HepG2 (cell line): ENCODE results near the gene MAP3K19. TPM values are rescaled to one million over a fixed set of nuclear protein-coding genes. Genes with fewer than 3 reads are reported as not detected.

Experiments
- ATF7 ChIP-seq, 2 experiments: fragments of 450-650 bp in 1 of 2; sonication (generic) in 1 of 2; formaldehyde crosslinking in 1 of 2; IDR thresholded peaks; 2 replicates each; pipeline versions ENCODE4 v1.4.0 to v1.6.1; 2016 to 2020; ENCODE audit warnings: antibody characterized with exemption in 1 of 2, mild to moderate bottlenecking in 1 of 2, missing genetic modification reagents in 1 of 2
- EZH2 ChIP-seq: conservative IDR thresholded peaks from 2 replicates; pipeline ENCODE4 v1.6.1; 2012; ENCODE audit warnings: mild to moderate bottlenecking, low read depth, low read length, moderate library complexity
- KLF16 ChIP-seq, 2 experiments: sonication (generic) in 1 of 2; formaldehyde crosslinking in 1 of 2; IDR thresholded peaks; 2 replicates each; pipeline versions ENCODE4 v1.6.1 to v1.8.0; 2016 to 2023; ENCODE audit warnings: missing genetic modification reagents in 2 of 2, missing compliant biosample characterization in 1 of 2
- MBNL3 ChIP-seq: fragments of 250-450 bp; sonication (Bioruptor Pico); conservative IDR thresholded peaks from 2 replicates; pipeline ENCODE4 v1.8.0; 2022; ENCODE audit warnings: mild to moderate bottlenecking, inconsistent platforms
- NR2F1 ChIP-seq, 2 experiments: fragments of 450-650 bp in 1 of 2; formaldehyde crosslinking in 1 of 2; IDR thresholded peaks; 2 replicates each; pipeline versions ENCODE4 v1.5.0 to v1.6.1; 2016 to 2020; ENCODE audit warnings: mild to moderate bottlenecking in 1 of 2, missing compliant biosample characterization in 1 of 2, missing genetic modification reagents in 1 of 2, moderate library complexity in 1 of 2
- SALL2 ChIP-seq: sonication (generic); formaldehyde crosslinking; IDR thresholded peaks from 2 replicates; pipeline ENCODE4 v1.8.1; 2023; ENCODE audit warnings: mild to moderate bottlenecking, missing genetic modification reagents, inconsistent platforms
- SNAPC4 ChIP-seq: sonication (generic); formaldehyde crosslinking; IDR thresholded peaks from 2 replicates; pipeline ENCODE4 v1.4.0; 2020; ENCODE audit warnings: mild to moderate bottlenecking, missing genetic modification reagents
- SNRNP70 ChIP-seq: fragments of 200-400 bp; formaldehyde crosslinking; IDR thresholded peaks from 2 replicates; pipeline ENCODE4 v1.6.1; 2017; ENCODE audit warnings: mild to moderate bottlenecking, low read depth, low read length, moderate library complexity
- TEAD2 ChIP-seq: sonication (generic); formaldehyde crosslinking; IDR thresholded peaks from 2 replicates; pipeline ENCODE4 v1.9.0; 2021; ENCODE audit warnings: missing genetic modification reagents
- TOPORS ChIP-seq: sonication (generic); formaldehyde crosslinking; IDR thresholded peaks from 2 replicates; pipeline ENCODE4 v1.8.0; 2023; ENCODE audit warnings: mild to moderate bottlenecking, missing genetic modification reagents
- ZKSCAN1 ChIP-seq: fragments of 150-350 bp; IDR thresholded peaks from 2 replicates; pipeline ENCODE4 v1.6.1; 2014; ENCODE audit warnings: low read length
- ZNF274 ChIP-seq: sonication (generic); formaldehyde crosslinking; IDR thresholded peaks from 2 replicates; pipeline ENCODE4 v1.5.1; 2020; ENCODE audit warnings: mild to moderate bottlenecking, missing genetic modification reagents
- ZNF30 ChIP-seq: sonication (generic); formaldehyde crosslinking; IDR thresholded peaks from 2 replicates; pipeline ENCODE4 v1.5.0; 2020; ENCODE audit warnings: mild to moderate bottlenecking, missing genetic modification reagents
- ZNF614 ChIP-seq: IDR thresholded peaks from 2 replicates; pipeline ENCODE4 v1.6.1; 2018; ENCODE audit warnings: missing biosample characterization, missing genetic modification reagents, inconsistent platforms, borderline replicate concordance
- ZNF644 ChIP-seq: IDR thresholded peaks from 2 replicates; pipeline ENCODE4 v1.6.1; 2016; ENCODE audit warnings: low read depth
- ZNF747 ChIP-seq: sonication (generic); formaldehyde crosslinking; IDR thresholded peaks from 2 replicates; pipeline ENCODE4 v1.8.1; 2023; ENCODE audit warnings: missing genetic modification reagents, mild to moderate bottlenecking, borderline replicate concordance
- polyA plus RNA-seq, 8 experiments: library from polyadenylated mRNA; depleted of rRNA in 3 of 8; stranded (reverse) in 7 of 8; unstranded in 1 of 8; fragments of >200 nt; fragmentation: Illumina TruSeq in 4 of 8; extraction: Trizol in 4 of 8; gene quantifications; 2 replicates each; pipeline versions ENCODE4 v1.2.1 to v1.2.3, GENCODE V29; 2011 to 2016; ENCODE audit warnings: low read depth in 4 of 8, missing spikeins in 1 of 8, mixed read lengths in 1 of 8; ENCODE audit not compliant: insufficient read depth in 1 of 8
- total RNA-seq, 5 experiments: library from RNA; depleted of rRNA; stranded (reverse); fragments of >200 nt; fragmentation: Illumina TruSeq; extraction: Trizol; gene quantifications; 2 replicates each; pipeline ENCODE4 v1.2.3, GENCODE V29; 2016; ENCODE audit warnings: low read depth in 1 of 5
- TF ChIP-seq, protein P1 (sequence below): sonication (generic); formaldehyde crosslinking; IDR thresholded peaks from 2 replicates; pipeline ENCODE4 v1.5.0; 2020; ENCODE audit warnings: missing genetic modification reagents
- TF ChIP-seq, protein P2 (sequence below): sonication (generic); formaldehyde crosslinking; IDR thresholded peaks from 2 replicates; pipeline ENCODE4 v1.4.0; 2020; ENCODE audit warnings: missing genetic modification reagents, borderline replicate concordance

The MAP3K19 gene
- total and polyA plus RNA-seq, 2 of the 13 experiments (the other 11 are each of a cell fraction or from before 2014, with no cell fraction given) = not detected

DNA sequence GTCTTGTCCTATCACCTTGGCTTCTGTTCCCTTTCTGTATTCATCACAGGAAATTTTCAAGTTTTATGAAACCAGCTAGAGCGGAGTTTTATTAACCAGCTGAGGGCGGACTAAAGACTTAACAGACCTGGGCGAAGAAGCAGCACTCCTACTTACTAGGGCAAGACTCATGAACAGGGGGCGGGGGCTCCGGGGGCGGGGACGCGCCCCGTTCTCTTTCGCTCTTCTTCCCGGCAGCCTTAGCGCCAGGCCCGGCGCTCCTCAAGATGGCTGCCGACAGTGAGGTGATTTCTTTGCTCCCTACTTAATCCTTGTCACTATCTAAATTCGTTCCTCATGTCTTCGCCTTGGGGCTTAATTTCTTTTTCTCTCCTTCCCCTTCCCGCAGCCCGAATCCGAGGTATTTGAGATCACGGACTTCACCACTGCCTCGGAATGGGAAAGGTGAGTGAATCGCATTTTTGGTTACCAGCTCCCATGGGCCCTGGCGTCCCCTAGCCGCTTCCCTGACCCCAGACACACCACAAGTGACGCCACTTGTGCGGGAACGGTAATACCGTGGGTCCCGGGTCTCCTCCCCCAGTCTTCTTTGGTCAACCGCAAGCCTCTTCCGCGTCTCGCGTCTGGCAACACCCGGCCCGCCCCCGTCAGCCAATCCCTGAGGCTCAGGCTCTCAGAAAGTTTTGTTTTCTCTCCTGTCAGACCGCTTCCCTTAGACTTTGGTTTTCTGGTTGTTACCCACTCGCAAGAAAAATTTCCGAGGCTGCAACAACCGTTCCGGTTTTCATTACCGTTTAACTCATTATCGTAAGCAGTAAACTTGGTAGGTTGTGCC, 5.0 kb upstream of the MAP3K19 start, which contains the start of gene RAB3GAP1 (continued):
- TF ChIP-seq ZNF747 (peak; percentile 86), ZNF30 (CRISPR knock-in tag) (no peak; the same call in 1 of the 2 replicates), ZNF274 (CRISPR knock-in tag) (peak; percentile 91; the same call in 1 of the 2 replicates), EZH2 (no peak), SNRNP70 (no peak), SALL2 (CRISPR knock-in tag) (0 out of 2 replicates have a peak, but pooled peaks have one; percentile 37), NR2F1 (CRISPR knock-in tag; IDR thresholded peaks at IDR 0.05) (peak in 1 of 2 experiments; percentile 32; a peak in 1 of 4 replicates), ATF7 (IDR thresholded peaks at IDR 0.05) (no peak), ATF7 (CRISPR knock-in tag; IDR thresholded peaks at IDR 0.05) (no peak), KLF16 (CRISPR knock-in tag; IDR thresholded peaks at IDR 0.05) (peak in 1 of 2 experiments; percentile 74; a peak in 2 of 4 replicates), ZNF644 (CRISPR knock-in tag) (peak; percentile 24; the same call in 1 of the 2 replicates), ZNF614 (CRISPR knock-in tag) (peak; percentile 64; the same call in 1 of the 2 replicates), MBNL3 (CRISPR knock-in tag) (no peak), TOPORS (CRISPR knock-in tag) (peak; percentile 38; the same call in 1 of the 2 replicates), ZKSCAN1 (no peak), TEAD2 (CRISPR knock-in tag) (no peak), SNAPC4 (CRISPR knock-in tag) (no peak)
- TF ChIP-seq, protein P1, sequence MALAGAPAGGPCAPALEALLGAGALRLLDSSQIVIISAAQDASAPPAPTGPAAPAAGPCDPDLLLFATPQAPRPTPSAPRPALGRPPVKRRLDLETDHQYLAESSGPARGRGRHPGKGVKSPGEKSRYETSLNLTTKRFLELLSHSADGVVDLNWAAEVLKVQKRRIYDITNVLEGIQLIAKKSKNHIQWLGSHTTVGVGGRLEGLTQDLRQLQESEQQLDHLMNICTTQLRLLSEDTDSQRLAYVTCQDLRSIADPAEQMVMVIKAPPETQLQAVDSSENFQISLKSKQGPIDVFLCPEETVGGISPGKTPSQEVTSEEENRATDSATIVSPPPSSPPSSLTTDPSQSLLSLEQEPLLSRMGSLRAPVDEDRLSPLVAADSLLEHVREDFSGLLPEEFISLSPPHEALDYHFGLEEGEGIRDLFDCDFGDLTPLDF (CRISPR knock-in tag) = no peak
- TF ChIP-seq, protein P2, sequence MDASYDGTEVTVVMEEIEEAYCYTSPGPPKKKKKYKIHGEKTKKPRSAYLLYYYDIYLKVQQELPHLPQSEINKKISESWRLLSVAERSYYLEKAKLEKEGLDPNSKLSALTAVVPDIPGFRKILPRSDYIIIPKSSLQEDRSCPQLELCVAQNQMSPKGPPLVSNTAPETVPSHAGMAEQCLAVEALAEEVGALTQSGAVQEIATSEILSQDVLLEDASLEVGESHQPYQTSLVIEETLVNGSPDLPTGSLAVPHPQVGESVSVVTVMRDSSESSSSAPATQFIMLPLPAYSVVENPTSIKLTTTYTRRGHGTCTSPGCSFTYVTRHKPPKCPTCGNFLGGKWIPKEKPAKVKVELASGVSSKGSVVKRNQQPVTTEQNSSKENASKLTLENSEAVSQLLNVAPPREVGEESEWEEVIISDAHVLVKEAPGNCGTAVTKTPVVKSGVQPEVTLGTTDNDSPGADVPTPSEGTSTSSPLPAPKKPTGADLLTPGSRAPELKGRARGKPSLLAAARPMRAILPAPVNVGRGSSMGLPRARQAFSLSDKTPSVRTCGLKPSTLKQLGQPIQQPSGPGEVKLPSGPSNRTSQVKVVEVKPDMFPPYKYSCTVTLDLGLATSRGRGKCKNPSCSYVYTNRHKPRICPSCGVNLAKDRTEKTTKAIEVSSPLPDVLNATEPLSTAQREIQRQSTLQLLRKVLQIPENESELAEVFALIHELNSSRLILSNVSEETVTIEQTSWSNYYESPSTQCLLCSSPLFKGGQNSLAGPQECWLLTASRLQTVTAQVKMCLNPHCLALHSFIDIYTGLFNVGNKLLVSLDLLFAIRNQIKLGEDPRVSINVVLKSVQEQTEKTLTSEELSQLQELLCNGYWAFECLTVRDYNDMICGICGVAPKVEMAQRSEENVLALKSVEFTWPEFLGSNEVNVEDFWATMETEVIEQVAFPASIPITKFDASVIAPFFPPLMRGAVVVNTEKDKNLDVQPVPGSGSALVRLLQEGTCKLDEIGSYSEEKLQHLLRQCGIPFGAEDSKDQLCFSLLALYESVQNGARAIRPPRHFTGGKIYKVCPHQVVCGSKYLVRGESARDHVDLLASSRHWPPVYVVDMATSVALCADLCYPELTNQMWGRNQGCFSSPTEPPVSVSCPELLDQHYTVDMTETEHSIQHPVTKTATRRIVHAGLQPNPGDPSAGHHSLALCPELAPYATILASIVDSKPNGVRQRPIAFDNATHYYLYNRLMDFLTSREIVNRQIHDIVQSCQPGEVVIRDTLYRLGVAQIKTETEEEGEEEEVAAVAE (CRISPR knock-in tag) = no peak
